ENCODE results near the gene TIPARP.

TIPARP gene

GRCh38 chr3:156681002-156681401 is 6.6 kb downstream of the TIPARP start:
- H3K27me3 ChIP-seq: no peaks in the 10 kb centered on the region
- no peaks in the 10 kb centered on the region for H3K9me3 ChIP-seq
- H3K36me3 ChIP-seq: no peaks in the 10 kb centered on the region; the same call in 1 of the 2 replicates
- no peak overlapping the region for H3K4me3 ChIP-seq (ENCODE audit: low read depth, low read length)
- peak; percentile 42 for DNase-seq
- TF ChIP-seq CTCF (IDR thresholded peaks at IDR 0.05; ENCODE audit: low read depth, low read length): no peak
- peaks cover 5% of the 10 kb centered on the region; the same call in 1 of the 2 replicates for H3K4me1 ChIP-seq

DNA sequence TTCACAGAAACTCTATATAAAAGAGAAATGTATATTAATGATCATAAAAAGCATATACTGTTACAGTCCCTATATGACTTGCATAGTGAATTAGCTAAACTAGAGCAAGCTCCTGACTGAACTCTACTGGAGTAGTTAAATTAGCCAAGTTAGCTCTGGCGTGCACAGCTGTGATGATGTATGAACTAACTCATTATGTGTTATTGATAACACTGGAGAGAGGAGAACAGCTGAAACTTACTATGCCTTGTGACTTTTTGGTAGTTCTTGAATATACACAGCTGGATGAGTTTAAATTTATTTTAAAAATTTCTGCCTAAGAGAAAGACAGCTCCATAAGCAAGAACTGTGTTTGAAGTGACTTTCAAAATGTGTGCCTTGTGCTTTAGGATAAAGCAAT is 8.1 kb downstream of the TIPARP start:
- Histone ChIP-seq H3K36me3 (no peaks in the 10 kb centered on the region; the same call in 1 of the 2 replicates), H3K9me3 (no peaks in the 10 kb centered on the region), H3K4me1 (peaks cover 5% of the 10 kb centered on the region; the same call in 1 of the 2 replicates), H3K4me3 (ENCODE audit: low read depth, low read length) (no peak overlapping the region), H3K27me3 (no peaks in the 10 kb centered on the region)
- no peak for DNase-seq
- TF ChIP-seq CTCF (IDR thresholded peaks at IDR 0.05; ENCODE audit: low read depth, low read length): no peak

DNA sequence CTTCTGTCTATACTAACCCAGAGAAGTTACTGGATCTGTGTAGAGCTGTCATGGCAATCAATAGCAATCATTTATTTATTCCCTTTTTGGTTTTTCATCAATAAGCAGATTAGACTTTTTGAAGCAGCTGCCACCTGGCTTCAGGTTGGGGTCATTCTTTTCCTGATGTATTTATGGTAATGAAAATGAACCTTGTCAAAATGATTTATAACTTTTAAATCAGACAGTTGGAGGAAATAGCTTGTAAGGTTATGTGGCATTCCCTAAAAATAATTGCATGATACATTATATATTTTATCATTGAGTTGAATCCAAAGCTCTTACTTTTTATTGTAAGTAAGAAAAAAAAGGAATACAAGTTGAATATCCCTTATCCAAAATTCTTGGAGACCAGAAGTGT is 8.6 kb downstream of the TIPARP start:
- no peaks in the 10 kb centered on the region for H3K9me3 ChIP-seq
- no peaks in the 10 kb centered on the region for H3K27me3 ChIP-seq
- no peak overlapping the region for H3K4me3 ChIP-seq (ENCODE audit: low read depth, low read length)
- no peaks in the 10 kb centered on the region; the same call in 1 of the 2 replicates for H3K36me3 ChIP-seq
- no peak for DNase-seq
- TF ChIP-seq CTCF (IDR thresholded peaks at IDR 0.05; ENCODE audit: low read depth, low read length): no peak
- peaks cover 5% of the 10 kb centered on the region; the same call in 1 of the 2 replicates for H3K4me1 ChIP-seq

DNA sequence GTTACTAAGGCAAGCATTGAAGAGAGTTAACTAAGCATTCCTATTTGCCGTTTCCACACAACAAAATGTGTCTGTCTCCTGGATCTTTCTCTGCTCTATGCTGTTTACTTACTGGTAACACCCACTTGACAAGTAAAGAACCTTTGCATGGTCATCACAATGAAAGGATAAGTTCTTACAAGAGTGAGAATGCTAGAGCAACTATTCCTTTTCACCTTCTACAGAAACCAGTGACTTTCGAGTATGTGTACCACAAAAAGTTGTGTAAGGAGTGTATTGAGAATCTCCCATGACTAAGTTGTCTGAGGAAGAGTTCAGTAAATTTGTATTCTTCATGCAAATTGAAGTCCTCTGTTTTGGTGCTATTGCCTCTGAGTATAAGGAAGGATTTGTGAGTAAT is 10.8 kb downstream of the TIPARP start:
- no peaks in the 10 kb centered on the region for H3K27me3 ChIP-seq
- H3K36me3 ChIP-seq: no peaks in the 10 kb centered on the region; the same call in 1 of the 2 replicates
- no peak overlapping the region for H3K4me3 ChIP-seq (ENCODE audit: low read depth, low read length)
- no peak for DNase-seq
- TF ChIP-seq CTCF (IDR thresholded peaks at IDR 0.05; ENCODE audit: low read depth, low read length): no peak
- H3K9me3 ChIP-seq: no peaks in the 10 kb centered on the region
- H3K4me1 ChIP-seq: peaks cover 5% of the 10 kb centered on the region; the same call in 1 of the 2 replicates

DNA sequence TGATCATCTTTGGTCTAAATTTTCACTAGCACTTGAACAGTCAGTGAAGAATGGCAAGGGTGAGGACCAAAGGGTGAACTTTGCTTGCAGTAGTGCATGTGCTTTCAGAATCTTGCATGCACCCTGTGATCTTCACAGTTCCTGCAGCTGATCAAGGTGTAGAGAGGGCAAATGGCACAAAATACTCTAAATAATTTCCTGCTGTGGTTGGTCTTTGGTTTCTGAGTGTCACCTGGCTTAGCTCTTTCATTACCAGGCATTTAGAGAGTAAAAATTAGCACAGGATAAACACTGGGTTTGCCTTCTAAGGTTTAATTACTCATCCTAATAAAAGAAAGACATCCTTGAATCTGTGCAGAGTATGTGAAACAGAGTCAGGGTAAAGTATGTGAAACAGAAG is 11.4 kb downstream of the TIPARP start:
- H3K36me3 ChIP-seq: no peaks in the 10 kb centered on the region; the same call in 1 of the 2 replicates
- H3K4me3 ChIP-seq (ENCODE audit: low read depth, low read length): no peak overlapping the region

More for the DNA sequence above, 11.4 kb downstream of the TIPARP start:
- Histone ChIP-seq H3K9me3 (no peaks in the 10 kb centered on the region), H3K4me1 (peaks cover 2% of the 10 kb centered on the region; the same call in 1 of the 2 replicates), H3K27me3 (no peaks in the 10 kb centered on the region)
- TF ChIP-seq CTCF (IDR thresholded peaks at IDR 0.05; ENCODE audit: low read depth, low read length): no peak
- no peak for DNase-seq

Measured in BE2C (cell line).